Natural killer cell (primary cell): ENCODE results near the gene TNNT1. TPM values are rescaled to one million over a fixed set of nuclear protein-coding genes. Genes with fewer than 3 reads are reported as not detected.

ENCODE experiments used
- ATAC-seq, 3 donors: fragments of 150-1000 bp in 2 of 3; fragments of 200-7000 bp in 1 of 3; cut with Tn5 transposase; 1 replicate in 1 of 3; 2 replicates in 2 of 3; pipeline ENCODE4 v1.10.0; 2021; ENCODE audit warnings: mild to moderate bottlenecking in 2 of 3, moderate library complexity in 2 of 3
- DNase-seq, 2 donors: peaks; one replicate each; pipeline versions ENCODE4 v3.0.0 to v3.0.0-alpha.2; 2013 to 2021; ENCODE audit warnings: mixed read lengths in 1 of 2
- H3K27ac ChIP-seq: one replicate; pipeline ENCODE4 v1.5.1; 2013; ENCODE audit warnings: mild to moderate bottlenecking, low read length
- H3K27me3 ChIP-seq: one replicate; pipeline ENCODE4 v1.6.1; 2013; ENCODE audit warnings: low read length; ENCODE audit not compliant: control insufficient read depth, insufficient read depth
- H3K36me3 ChIP-seq: one replicate; pipeline ENCODE4 v1.6.1; 2013; ENCODE audit warnings: low read length; ENCODE audit not compliant: control insufficient read depth, insufficient read depth
- H3K4me1 ChIP-seq: one replicate; pipeline ENCODE4 v1.6.1; 2013; ENCODE audit warnings: low read length; ENCODE audit not compliant: control insufficient read depth, insufficient read depth
- H3K4me3 ChIP-seq: one replicate; pipeline ENCODE4 v1.5.1; 2013; ENCODE audit warnings: low read length
- H3K9me3 ChIP-seq: one replicate; pipeline ENCODE4 v1.6.1; 2013; ENCODE audit warnings: low read length; ENCODE audit not compliant: control insufficient read depth, insufficient read depth
- H3K27ac Mint-ChIP-seq, 2 donors: one replicate each; pipeline ENCODE4 v1.8.0; 2022; ENCODE audit warnings: mild to moderate bottlenecking in 2 of 2, mixed read lengths in 2 of 2, moderate library complexity in 1 of 2
- H3K27me3 Mint-ChIP-seq, 2 donors: one replicate each; pipeline ENCODE4 v1.8.0; 2022; ENCODE audit warnings: low read depth in 2 of 2, mixed read lengths in 2 of 2
- H3K36me3 Mint-ChIP-seq: one replicate; pipeline ENCODE4 v1.8.0; 2022; ENCODE audit warnings: mixed read lengths
- H3K4me1 Mint-ChIP-seq, 2 donors: one replicate each; pipeline ENCODE4 v1.8.0; 2022; ENCODE audit warnings: mixed read lengths in 2 of 2
- H3K4me3 Mint-ChIP-seq: one replicate; pipeline ENCODE4 v1.8.0; 2022; ENCODE audit warnings: mild to moderate bottlenecking, moderate library complexity, mixed read lengths
- H3K9me3 Mint-ChIP-seq, 2 donors: one replicate each; pipeline ENCODE4 v1.8.0; 2022; ENCODE audit warnings: mixed read lengths in 2 of 2
- CTCF ChIP-seq: fragments of 200-600 bp; IDR thresholded peaks from one replicate; pipeline ENCODE4 v1.8.0; 2022; ENCODE audit warnings: antibody characterized with exemption
- WGBS: methylation state at CpG from one replicate; pipeline ENCODE4 v1.1.7; 2013; ENCODE audit warnings: missing lambda C conversion rate; ENCODE audit not compliant: insufficient coverage; 5-methylcytosine and 5-hydroxymethylcytosine counted together
- intact Hi-C: fragments of 100-400 bp; cut with micrococcal nuclease; formaldehyde crosslinking; loops from one replicate; pipeline ENCODE4 v1.14.2; 2022
- total RNA-seq, 4 donors: library from RNA; stranded (reverse); fragments of 120-200 nt in 1 of 4; gene quantifications; one replicate each; pipeline versions ENCODE4 v1.2.3 to v1.2.4, GENCODE V29; 2013 to 2022

TNNT1 gene
- total RNA-seq, 3 donors from 2014 or later (not counting 1 experiment from before 2014, with no cell fraction given) = 0.94 TPM; not detected in 2

- DNase-seq (no peak), ATAC-seq (no peak)
- Mint-ChIP-seq H3K27me3 (peaks cover 8 to 20% of the 10 kb centered on the region in 2 donors), H3K9me3 (no peaks in the 10 kb centered on the region), H3K27ac (no peak overlapping the region), H3K4me1 (peaks cover 0 to 6% of the 10 kb centered on the region in 2 donors), H3K36me3 (no peaks in the 10 kb centered on the region), H3K4me3 (no peak overlapping the region)
- intact Hi-C loops = no loop called here
- H3K9me3 ChIP-seq = no peaks in the 10 kb centered on the region
- no peaks in the 10 kb centered on the region for H3K4me1 ChIP-seq
- 84% methylated on average over 12 of the region's 12 CpGs for whole genome bisulfite sequencing
- TF ChIP-seq CTCF = no peak
- no peak overlapping the region for H3K4me3 ChIP-seq
- no peak overlapping the region for H3K27ac ChIP-seq
- peaks cover 11% of the 10 kb centered on the region for H3K27me3 ChIP-seq
- H3K36me3 ChIP-seq = no peaks in the 10 kb centered on the region
Observed at GRCh38 chr19:55186080-55186479, 37.1 kb upstream of the TNNT1 start.

- WGBS = 70% methylated on average over 20 of the region's 20 CpGs
- no peaks in the 10 kb centered on the region for H3K36me3 ChIP-seq
- no peak overlapping the region for H3K27ac Mint-ChIP-seq
- H3K4me1 ChIP-seq = peaks cover 22% of the 10 kb centered on the region
- DNase-seq (no peak), ATAC-seq (no peak)
- H3K4me3 ChIP-seq = no peak overlapping the region
- H3K36me3 Mint-ChIP-seq = no peaks in the 10 kb centered on the region
- intact Hi-C loops = no loop called here
- no peaks in the 10 kb centered on the region for H3K9me3 ChIP-seq
- H3K4me1 Mint-ChIP-seq = peaks cover 12 to 25% of the 10 kb centered on the region in 2 donors
- no peak overlapping the region for H3K4me3 Mint-ChIP-seq
- no peak overlapping the region for H3K27ac ChIP-seq
- peaks cover 22 to 39% of the 10 kb centered on the region in 2 donors for H3K27me3 Mint-ChIP-seq
- H3K27me3 ChIP-seq = peaks cover 31% of the 10 kb centered on the region
- TF ChIP-seq CTCF = no peak
- no peaks in the 10 kb centered on the region for H3K9me3 Mint-ChIP-seq
Observed at GRCh38 chr19:55181740-55182139, 32.7 kb upstream of the TNNT1 start.

GRCh38 chr19:55179606-55180484 is 30.8 kb upstream of the TNNT1 start, which contains the start of gene SYT5:
TSS of gene SYT5 (minus strand) at chr19:55180289. CDS start at chr19:55179041, 1,248 bp downstream.
- Histone ChIP-seq H3K9me3 (no peaks in the 10 kb centered on the region), H3K27me3 (peaks cover 38% of the 10 kb centered on the region), H3K36me3 (no peaks in the 10 kb centered on the region), H3K27ac (no peak within 1 kb of the TSS), H3K4me3 (peak within 1 kb of the TSS; percentile 22), H3K4me1 (peaks cover 22% of the 10 kb centered on the region)
- peaks cover 31 to 44% of the 10 kb centered on the region in 2 donors for H3K27me3 Mint-ChIP-seq
- ATAC-seq (peak; percentile 37 to 49 (median 47)), DNase-seq (peak; percentile 69 to 80)
- H3K9me3 Mint-ChIP-seq = no peaks in the 10 kb centered on the region
- H3K36me3 Mint-ChIP-seq = no peaks in the 10 kb centered on the region
- H3K4me1 Mint-ChIP-seq = peaks cover 12 to 25% of the 10 kb centered on the region in 2 donors
- 3% methylated on average over 58 of the region's 68 CpGs for WGBS
- H3K4me3 Mint-ChIP-seq = peak within 1 kb of the TSS; percentile 80
- intact Hi-C loops = loop anchor here (1.0 to 5.0 kb wide), 2 partner anchors 63 to 472 kb away; partner anchors contain the start of gene PPP1R12C
- no peak for TF ChIP-seq CTCF
- H3K27ac Mint-ChIP-seq = peak within 1 kb of the TSS; percentile 84 to 94
